Activated CD4-positive, alpha-beta memory T cell treated with anti-CD3 and anti-CD28 coated beads, Interleukin-2, amount 10 ng/mL, durations not matched to agents 7 days and 5 days (primary cell): ENCODE results near the gene WDR36. TPM values are rescaled to one million over a fixed set of nuclear protein-coding genes. Genes with fewer than 3 reads are reported as not detected.
"Not testable (repeated sequence)": the region's sequence is repeated elsewhere in the genome, so short reads cannot be mapped to it uniquely, and the experiment has no call there.

ENCODE experiments used
- CTCF ChIA-PET: fragments of 350-600 bp; sonication (Branson Sonifier 250); formaldehyde crosslinking; loops from one replicate; lab custom pipeline; 2021; ENCODE audit warnings: antibody characterized with exemption, inconsistent platforms; lab: Charles Lee
- POLR2A ChIA-PET: fragments of 350-600 bp; sonication (Branson Sonifier 250); formaldehyde crosslinking; loops from one replicate; lab custom pipeline; 2021; ENCODE audit warnings: antibody characterized with exemption; lab: Charles Lee
- DNase-seq: peaks from one replicate; pipeline ENCODE4 v3.0.0-alpha.2; 2020
- H3K27ac Mint-ChIP-seq: one replicate; pipeline ENCODE4 v1.8.0; 2021; ENCODE audit warnings: mild to moderate bottlenecking, mixed read lengths
- H3K27me3 Mint-ChIP-seq: one replicate; pipeline ENCODE4 v1.8.0; 2021; ENCODE audit warnings: mixed read lengths
- H3K36me3 Mint-ChIP-seq: one replicate; pipeline ENCODE4 v1.8.0; 2021; ENCODE audit warnings: low read depth, mixed read lengths
- H3K4me1 Mint-ChIP-seq: one replicate; pipeline ENCODE4 v1.8.0; 2021; ENCODE audit warnings: mixed read lengths
- H3K4me3 Mint-ChIP-seq: one replicate; pipeline ENCODE4 v1.8.0; 2021; ENCODE audit warnings: mild to moderate bottlenecking, mixed read lengths
- H3K9me3 Mint-ChIP-seq: one replicate; pipeline ENCODE4 v1.8.0; 2021; ENCODE audit warnings: mixed read lengths
- total RNA-seq, 2 experiments: library from RNA; stranded (reverse); gene quantifications; one replicate each; pipeline ENCODE4 v1.2.3, GENCODE V29; 2021

The WDR36 gene
- total RNA-seq, 2 experiments from 2014 or later, result 21.8 to 23.2 TPM

GRCh38 chr5:111132731-111133435, 40.7 kb downstream of the WDR36 start:
- H3K4me1 Mint-ChIP-seq, result no peaks in the 10 kb centered on the region
- no peak overlapping the region for H3K4me3 Mint-ChIP-seq
- H3K27me3 Mint-ChIP-seq, result no peaks in the 10 kb centered on the region
- POLR2A ChIA-PET, result no interaction called here
- no peak overlapping the region for H3K27ac Mint-ChIP-seq
- CTCF ChIA-PET, result no interaction called here
- no peak for DNase-seq
- no peaks in the 10 kb centered on the region for H3K9me3 Mint-ChIP-seq
- H3K36me3 Mint-ChIP-seq, result peaks cover 5% of the 10 kb centered on the region

DNA sequence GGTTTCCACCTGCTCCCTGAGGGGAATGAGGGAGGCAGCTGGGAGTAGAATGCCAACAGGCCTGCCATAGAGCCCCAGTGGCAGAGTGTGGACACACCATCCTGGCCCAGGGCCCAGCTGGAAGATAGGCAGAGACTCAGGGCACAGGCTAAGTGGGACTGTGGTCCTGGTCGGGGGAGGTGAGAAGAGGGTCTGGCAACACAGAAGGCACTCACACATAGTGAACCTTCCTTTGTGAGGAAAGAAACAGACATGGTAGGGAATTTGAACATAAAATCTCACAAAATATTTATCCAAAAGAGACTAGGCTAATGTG, 41.2 kb downstream of the WDR36 start:
- no peaks in the 10 kb centered on the region for H3K27me3 Mint-ChIP-seq
- H3K4me1 Mint-ChIP-seq, result no peaks in the 10 kb centered on the region
- ChIA-PET CTCF (no interaction called here), POLR2A (no interaction called here)
- no peak overlapping the region for H3K27ac Mint-ChIP-seq
- no peak for DNase-seq
- H3K36me3 Mint-ChIP-seq, result peaks cover 4% of the 10 kb centered on the region
- no peak overlapping the region for H3K4me3 Mint-ChIP-seq
- no peaks in the 10 kb centered on the region for H3K9me3 Mint-ChIP-seq

GRCh38 chr5:111134087-111134486, 41.9 kb downstream of the WDR36 start:
- H3K36me3 Mint-ChIP-seq, result peaks cover 4% of the 10 kb centered on the region
- DNase-seq, result no peak
- H3K27me3 Mint-ChIP-seq, result no peaks in the 10 kb centered on the region
- no peak overlapping the region for H3K4me3 Mint-ChIP-seq
- POLR2A ChIA-PET, result no interaction called here
- no peaks in the 10 kb centered on the region for H3K4me1 Mint-ChIP-seq
- no peak overlapping the region for H3K27ac Mint-ChIP-seq
- H3K9me3 Mint-ChIP-seq, result no peaks in the 10 kb centered on the region
- CTCF ChIA-PET, result no interaction called here

DNA sequence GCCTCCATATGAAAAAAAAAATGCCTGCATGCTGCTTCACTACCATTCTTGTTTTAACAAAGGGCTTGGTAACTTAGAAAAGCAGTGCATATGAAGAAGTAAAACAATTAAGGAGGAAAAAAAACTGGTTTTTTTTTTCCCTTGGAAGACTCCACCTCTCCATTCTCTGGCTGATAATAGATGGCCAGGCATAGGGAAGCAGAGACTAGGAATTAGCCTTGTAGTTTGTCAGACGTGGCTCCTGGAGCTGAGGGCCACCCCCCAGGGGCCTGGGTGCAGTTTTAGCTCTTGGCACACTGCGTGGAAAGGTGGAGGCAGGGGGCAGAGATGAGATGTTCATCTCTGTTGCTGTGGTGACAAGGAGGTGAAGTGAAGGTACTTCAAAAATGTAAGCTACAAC, 42.7 kb downstream of the WDR36 start:
- Mint-ChIP-seq H3K27me3 (no peaks in the 10 kb centered on the region), H3K4me1 (no peaks in the 10 kb centered on the region), H3K27ac (no peak overlapping the region), H3K36me3 (peaks cover 3% of the 10 kb centered on the region), H3K9me3 (no peaks in the 10 kb centered on the region), H3K4me3 (no peak overlapping the region)
- no peak for DNase-seq
- ChIA-PET CTCF (no interaction called here), POLR2A (no interaction called here)

- no peaks in the 10 kb centered on the region for H3K36me3 Mint-ChIP-seq
- no peak overlapping the region for H3K27ac Mint-ChIP-seq
- H3K9me3 Mint-ChIP-seq, result no peaks in the 10 kb centered on the region
- CTCF ChIA-PET, result no interaction called here
- POLR2A ChIA-PET, result no interaction called here
- DNase-seq, result no peak
- no peaks in the 10 kb centered on the region for H3K27me3 Mint-ChIP-seq
- H3K4me3 Mint-ChIP-seq, result no peak overlapping the region
- no peaks in the 10 kb centered on the region for H3K4me1 Mint-ChIP-seq
Observed at GRCh38 chr5:111135363-111135762, 43.2 kb downstream of the WDR36 start.

DNA sequence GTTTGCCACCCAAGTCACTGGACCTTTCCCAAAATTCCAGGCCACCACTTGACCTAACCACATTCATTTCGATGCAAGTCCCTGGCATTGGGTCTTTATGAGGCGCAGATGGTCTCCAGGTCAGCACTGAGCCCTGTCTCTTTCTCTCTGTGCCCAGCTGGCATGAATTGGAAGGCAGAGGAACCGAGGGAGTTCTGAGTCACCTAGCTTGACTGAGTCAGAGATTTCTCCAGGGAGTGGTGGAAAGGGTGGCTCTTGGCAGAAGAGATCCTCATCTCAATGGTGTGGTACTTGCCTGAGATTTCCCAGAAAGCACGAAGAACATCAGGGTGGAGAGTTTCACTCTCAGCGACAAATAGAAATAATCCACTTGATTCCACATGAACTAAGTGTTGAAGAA, 43.8 kb downstream of the WDR36 start:
- Mint-ChIP-seq H3K36me3 (no peaks in the 10 kb centered on the region), H3K9me3 (no peaks in the 10 kb centered on the region), H3K4me1 (no peaks in the 10 kb centered on the region), H3K4me3 (no peak overlapping the region), H3K27me3 (peaks cover 5% of the 10 kb centered on the region), H3K27ac (no peak overlapping the region)
- DNase-seq, result no peak
- POLR2A ChIA-PET, result no interaction called here
- CTCF ChIA-PET, result no interaction called here

GRCh38 chr5:111138096-111138495, 45.9 kb downstream of the WDR36 start:
- Mint-ChIP-seq H3K4me1 (no peaks in the 10 kb centered on the region), H3K4me3 (no peak overlapping the region), H3K9me3 (no peaks in the 10 kb centered on the region), H3K27ac (no peak overlapping the region), H3K27me3 (peaks cover 9% of the 10 kb centered on the region), H3K36me3 (no peaks in the 10 kb centered on the region)
- ChIA-PET POLR2A (no interaction called here), CTCF (no interaction called here)
- DNase-seq, result no peak

GRCh38 chr5:111141471-111141870, 49.3 kb downstream of the WDR36 start:
- H3K4me3 Mint-ChIP-seq, CTCF ChIA-PET, H3K9me3 Mint-ChIP-seq, H3K27ac Mint-ChIP-seq, DNase-seq, H3K4me1 Mint-ChIP-seq, POLR2A ChIA-PET, H3K36me3 Mint-ChIP-seq: not testable (repeated sequence)
- H3K27me3 Mint-ChIP-seq, result peaks cover 14% of the 10 kb centered on the region

DNA sequence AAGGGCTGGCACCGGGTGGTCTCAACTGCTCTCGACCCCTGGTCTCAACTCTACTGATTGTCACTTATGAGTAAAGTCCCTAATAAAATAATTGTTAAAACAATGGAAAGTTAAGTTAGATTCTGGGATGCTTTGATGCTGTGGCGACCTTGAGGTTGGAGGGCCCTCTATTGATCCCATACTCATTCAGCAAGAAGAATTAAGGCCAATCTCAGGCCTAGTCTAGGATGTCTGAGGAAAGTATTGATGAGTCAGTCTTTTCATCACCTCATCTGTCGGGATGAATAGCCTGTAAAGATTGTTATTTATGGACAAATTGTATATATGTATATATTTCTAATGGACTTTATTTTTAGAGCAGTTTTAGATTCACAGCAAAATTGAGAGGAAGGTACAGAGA, 50.8 kb downstream of the WDR36 start:
- peaks cover 10% of the 10 kb centered on the region for H3K4me1 Mint-ChIP-seq
- H3K27ac Mint-ChIP-seq, result no peak overlapping the region
- H3K9me3 Mint-ChIP-seq, result no peaks in the 10 kb centered on the region
- no peak for DNase-seq
- ChIA-PET CTCF (no interaction called here), POLR2A (no interaction called here)
- no peak overlapping the region for H3K4me3 Mint-ChIP-seq
- H3K36me3 Mint-ChIP-seq, result no peaks in the 10 kb centered on the region
- H3K27me3 Mint-ChIP-seq, result peaks cover 15% of the 10 kb centered on the region

- Mint-ChIP-seq H3K27me3 (peaks cover 18% of the 10 kb centered on the region), H3K4me3 (no peak overlapping the region), H3K9me3 (no peaks in the 10 kb centered on the region), H3K4me1 (peaks cover 10% of the 10 kb centered on the region), H3K27ac (no peak overlapping the region), H3K36me3 (no peaks in the 10 kb centered on the region)
- POLR2A ChIA-PET, result no interaction called here
- CTCF ChIA-PET, result no interaction called here
- DNase-seq, result no peak
Observed at GRCh38 chr5:111143910-111144309, 51.8 kb downstream of the WDR36 start.

DNA sequence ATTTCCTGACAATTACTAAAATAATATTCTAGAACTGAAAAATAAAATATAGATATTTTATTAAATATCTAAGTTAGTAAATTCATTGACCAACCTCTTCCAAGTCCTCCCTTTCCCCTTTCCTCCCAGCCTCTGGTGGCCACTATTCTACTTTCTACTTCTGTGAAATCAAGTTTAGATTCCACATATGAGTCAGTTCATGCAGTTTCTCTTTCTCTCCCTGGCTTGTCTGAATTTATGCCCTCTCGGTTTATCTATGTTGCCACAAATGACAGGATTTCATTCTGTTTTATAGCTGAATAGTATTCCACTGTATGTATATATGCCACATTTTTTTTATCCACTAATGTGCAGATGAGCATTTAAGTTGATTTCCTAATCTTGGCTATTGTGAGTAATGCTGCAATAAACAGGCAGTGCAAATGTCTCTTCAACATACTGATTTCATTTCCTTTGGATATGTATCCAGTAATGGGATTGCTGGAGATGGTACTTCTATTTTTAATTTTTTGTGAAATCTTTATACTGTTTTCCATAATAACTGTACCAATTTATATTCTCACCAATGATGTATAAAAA, 52.3 kb downstream of the WDR36 start:
- no peaks in the 10 kb centered on the region for H3K9me3 Mint-ChIP-seq
- DNase-seq, result no peak
- ChIA-PET CTCF (no interaction called here), POLR2A (no interaction called here)
- peaks cover 18% of the 10 kb centered on the region for H3K27me3 Mint-ChIP-seq
- no peak overlapping the region for H3K4me3 Mint-ChIP-seq
- peaks cover 10% of the 10 kb centered on the region for H3K4me1 Mint-ChIP-seq
- no peak overlapping the region for H3K27ac Mint-ChIP-seq
- no peaks in the 10 kb centered on the region for H3K36me3 Mint-ChIP-seq

DNA sequence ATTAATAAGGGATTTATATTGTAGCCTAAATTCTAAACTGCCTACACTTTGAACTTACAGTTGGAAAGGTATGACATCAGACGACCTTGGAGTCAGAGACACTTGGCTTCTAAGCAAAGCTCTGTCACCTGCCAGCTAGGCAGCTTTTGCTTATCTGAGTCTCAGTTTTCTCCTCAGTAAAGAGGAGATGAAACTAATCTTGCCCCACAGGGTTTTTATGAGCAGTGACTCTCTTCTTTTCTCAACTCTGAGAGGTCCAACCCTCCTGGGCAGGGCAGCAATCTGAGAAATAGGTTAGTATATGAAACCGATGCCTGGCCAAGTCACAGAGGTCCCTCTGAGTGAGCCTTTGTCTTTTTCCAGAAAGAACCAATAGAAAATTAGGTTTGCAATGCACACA, 53.9 kb downstream of the WDR36 start:
- no peaks in the 10 kb centered on the region for H3K9me3 Mint-ChIP-seq
- no peaks in the 10 kb centered on the region for H3K36me3 Mint-ChIP-seq
- no peak overlapping the region for H3K27ac Mint-ChIP-seq
- ChIA-PET POLR2A (no interaction called here), CTCF (no interaction called here)
- H3K4me1 Mint-ChIP-seq, result peaks cover 10% of the 10 kb centered on the region
- no peak for DNase-seq
- peaks cover 14% of the 10 kb centered on the region for H3K27me3 Mint-ChIP-seq
- H3K4me3 Mint-ChIP-seq, result no peak overlapping the region

DNA sequence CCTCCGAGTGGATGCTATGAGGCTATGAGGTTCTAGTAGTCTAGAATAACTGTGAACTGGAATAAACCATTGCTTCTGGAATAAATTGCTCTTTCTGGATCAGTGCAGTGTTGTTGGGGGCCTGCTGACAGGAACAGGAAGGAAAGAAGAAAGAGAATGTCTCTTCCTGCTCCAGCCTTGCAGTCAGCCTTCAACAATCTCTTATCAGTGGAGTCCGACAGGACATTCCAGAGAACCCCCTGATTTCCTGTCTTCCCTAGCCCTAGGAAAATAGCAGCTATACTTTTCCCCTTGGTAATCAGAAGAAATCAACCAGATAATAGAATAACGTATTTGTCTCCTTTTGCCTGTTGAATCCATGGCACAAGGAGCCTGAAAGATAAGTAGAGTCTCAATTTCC, 55.4 kb downstream of the WDR36 start:
- peaks cover 14% of the 10 kb centered on the region for H3K27me3 Mint-ChIP-seq
- no peak overlapping the region for H3K27ac Mint-ChIP-seq
- H3K4me1 Mint-ChIP-seq, result peaks cover 13% of the 10 kb centered on the region
- DNase-seq, result no peak
- H3K36me3 Mint-ChIP-seq, result no peaks in the 10 kb centered on the region
- ChIA-PET POLR2A (no interaction called here), CTCF (no interaction called here)
- H3K9me3 Mint-ChIP-seq, result no peaks in the 10 kb centered on the region
- H3K4me3 Mint-ChIP-seq, result no peak overlapping the region

DNA sequence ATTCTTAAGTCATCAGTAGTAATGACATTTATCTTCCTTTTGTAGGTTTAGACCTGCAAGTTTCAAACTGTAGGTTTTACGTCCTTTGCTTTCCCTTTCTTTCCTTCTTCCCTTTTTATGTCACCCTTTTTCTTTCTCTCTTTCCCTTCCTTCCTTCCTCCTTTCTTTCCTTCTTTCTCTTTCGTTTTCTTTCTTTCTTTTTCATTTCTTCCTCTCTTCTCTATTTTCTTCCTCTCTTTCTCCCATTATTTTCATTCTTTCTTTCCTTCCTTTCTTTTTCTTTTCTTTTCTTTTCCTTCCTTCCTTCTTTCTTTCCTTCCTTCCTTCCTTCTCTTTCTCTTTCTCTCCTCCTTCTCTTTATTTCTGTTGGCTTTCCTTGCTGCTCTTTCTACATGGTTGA, 59.9 kb downstream of the WDR36 start:
- Mint-ChIP-seq H3K27me3 (peaks cover 13% of the 10 kb centered on the region), H3K9me3 (no peaks in the 10 kb centered on the region), H3K4me3 (no peak overlapping the region), H3K27ac (no peak overlapping the region), H3K36me3 (no peaks in the 10 kb centered on the region), H3K4me1 (peaks cover 3% of the 10 kb centered on the region)
- POLR2A ChIA-PET, result no interaction called here
- CTCF ChIA-PET, result no interaction called here
- DNase-seq, result no peak
